ENCODE data around the gene ATP10A.

ATP10A gene

DNA sequence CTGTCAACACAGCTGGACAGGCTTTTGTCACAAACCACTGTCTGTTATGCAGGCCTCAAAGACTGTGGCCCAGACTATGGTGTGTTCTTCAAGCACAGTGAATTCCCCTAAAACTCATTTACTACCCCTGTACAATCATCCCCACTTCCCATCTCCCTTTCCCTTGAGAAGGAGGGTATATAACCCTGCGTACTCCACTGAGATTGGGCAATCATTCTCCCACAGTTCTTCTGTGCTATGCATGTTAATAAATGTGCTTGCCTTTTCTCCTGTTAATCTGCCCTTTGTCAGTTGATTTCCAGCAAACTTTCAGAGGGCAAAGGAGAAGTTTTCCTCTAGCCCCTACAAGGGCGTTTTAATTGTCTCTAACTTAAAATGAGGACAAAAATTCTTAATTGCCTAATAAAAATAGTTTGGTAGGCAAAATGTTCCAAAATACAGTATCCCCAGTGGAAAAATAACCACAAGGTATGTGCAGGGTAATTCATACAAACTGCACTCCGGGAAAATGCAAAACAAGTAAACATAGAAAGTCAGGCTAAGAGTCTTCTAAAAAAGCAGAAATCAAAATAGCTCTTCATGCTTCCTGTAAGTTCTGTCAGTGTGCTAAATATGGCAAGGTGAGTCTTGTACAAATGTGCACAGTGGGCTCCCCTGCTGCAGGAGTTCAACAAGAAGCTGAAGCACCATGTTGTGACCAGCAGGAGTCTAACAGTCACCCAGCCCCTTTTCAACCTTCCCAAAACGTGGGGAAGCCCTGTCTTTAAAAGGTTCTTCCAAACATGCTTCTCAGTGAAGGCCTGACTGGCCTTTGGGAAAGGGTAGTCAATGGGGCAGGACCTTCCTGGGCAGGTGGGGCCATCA is 10.2 kb downstream of the ATP10A start:
- no peak for DNase-seq

DNA sequence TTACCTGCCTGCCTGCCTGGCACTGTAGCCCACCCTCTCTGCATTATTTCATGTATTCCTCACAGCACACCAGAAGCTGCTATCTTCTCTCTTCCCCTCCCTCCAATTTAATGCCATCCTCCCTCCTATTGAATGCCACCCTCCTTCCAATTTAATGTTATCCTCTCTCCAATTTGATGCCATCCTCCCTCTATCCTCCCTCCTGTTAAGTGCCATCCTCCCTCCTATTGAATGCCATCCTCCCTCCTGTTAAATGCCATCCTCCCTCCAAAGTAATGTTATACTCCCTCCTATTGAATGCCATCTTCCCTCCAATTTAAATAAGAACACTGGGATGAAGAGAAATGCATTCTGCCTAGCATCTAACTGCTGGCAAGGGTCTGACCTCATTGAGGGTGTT is 11.1 kb downstream of the ATP10A start:
- no peak for DNase-seq

DNA sequence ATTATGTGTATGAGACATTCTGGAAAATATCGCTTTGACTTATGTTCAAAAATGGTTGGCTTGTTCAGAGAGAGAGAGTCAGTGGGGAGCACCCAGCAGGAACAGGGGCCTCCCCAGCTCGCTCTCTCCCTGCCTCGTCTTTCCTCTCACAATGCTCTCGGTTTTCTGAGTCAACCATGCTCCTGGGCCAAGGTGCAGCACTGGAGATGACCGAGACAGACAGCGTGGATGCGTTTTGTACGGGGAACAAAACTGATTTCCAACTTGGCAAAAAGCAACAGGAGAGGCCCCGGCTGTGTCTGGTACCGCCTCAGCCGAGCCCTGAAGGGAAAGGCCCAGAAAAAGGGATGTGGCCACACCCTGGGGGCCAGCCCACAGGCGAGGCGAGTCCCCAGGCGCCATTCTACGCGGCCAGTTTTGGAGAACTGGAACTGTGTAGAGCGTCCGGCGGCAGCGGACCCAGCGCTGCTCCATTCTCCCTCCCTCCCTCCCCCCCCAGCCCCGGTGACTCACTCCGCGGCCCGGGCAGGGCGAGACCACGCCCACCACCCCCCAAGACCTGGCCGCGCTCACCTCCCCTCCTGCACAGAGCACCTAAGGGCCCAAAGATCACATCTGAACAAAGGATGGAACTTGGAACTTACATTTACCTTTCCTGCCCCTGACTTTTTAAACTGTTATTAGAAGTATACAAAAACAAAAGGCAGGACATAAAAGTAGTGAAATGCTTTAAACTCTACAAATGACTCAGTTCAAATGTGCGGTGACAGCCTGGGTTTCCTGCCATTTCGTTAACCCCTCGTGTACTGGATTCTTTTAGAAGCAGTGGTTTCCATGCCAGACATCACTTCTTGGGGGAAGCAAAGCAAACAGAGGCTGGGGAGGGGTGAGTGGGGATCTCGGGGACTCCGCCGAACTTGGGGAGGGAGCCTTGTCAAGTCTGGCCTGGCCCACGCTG is 12.7 kb downstream of the ATP10A start:
- no peak for DNase-seq

DNA sequence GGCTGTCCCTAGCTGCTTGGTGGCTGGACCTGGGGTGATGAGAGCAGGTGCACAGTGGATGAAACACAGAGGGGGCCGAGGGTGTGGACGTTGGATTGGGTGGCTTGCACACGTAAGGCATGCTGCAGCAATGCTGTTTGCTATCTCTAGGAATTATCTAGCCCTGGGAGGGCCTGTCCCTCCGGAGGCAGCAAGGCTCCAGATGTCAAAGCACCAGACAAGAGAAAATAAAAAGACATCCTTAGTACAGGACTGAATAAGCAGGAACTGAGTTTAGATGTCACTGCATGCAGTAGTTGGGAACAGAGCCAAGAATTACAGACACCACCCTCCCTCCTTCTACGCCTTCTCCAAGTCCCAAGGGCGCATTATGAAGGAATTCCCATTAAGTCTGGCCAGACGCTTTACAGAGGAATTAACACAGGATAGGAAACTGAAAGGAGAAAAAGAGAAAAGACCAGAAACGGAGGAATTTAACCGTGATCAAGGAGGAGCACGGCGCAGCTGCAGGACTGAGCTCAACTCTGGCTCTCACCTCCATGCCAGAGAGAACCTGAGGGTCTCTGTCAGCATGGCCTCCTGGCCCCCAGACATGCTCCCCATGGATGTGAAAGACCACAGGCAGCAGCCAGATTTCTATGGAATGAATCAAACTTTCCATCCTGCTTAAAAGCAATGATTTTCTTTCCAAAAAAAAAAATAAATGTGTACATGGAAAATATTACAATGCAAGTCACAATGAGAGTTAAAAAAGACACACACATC is 13.8 kb downstream of the ATP10A start:
- DNase-seq = no peak

DNA sequence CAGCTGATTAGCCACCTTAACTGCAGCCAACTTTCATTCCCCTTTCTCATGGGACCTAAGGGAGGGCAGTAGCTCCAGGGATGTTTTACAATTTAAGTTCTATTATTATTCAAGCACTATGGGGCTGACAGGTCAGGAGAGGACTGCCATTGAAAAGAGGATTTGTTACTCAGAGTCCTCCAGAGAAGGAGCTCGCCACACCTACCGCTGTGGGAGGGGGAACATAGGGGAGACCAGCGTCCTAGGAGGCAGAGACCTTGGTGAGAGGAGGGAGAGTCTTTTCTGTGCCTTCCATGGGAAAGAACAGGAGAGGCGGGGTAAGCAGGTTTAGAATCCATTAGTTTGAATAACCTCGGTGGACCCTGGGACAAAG is 14.4 kb downstream of the ATP10A start:
- DNase-seq = no peak

DNA sequence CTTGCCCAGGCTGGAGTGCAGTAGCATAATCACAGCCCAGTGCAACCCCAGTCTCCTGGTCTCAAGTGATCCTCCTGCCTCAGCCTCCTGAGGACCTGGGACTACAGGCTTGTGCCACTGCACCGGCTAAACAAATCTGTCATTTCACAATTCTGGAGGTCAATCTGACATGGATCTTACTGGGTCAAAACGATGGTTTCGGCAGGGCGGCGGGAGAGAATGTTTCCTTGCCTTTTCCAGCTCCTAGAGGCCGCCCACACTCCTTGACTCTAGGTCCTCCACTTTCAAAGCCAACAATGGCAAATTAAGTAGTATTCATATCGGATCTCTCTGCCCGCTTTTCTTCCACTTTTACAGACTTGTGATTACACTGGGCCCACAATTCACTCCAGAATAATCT is 14.8 kb downstream of the ATP10A start:
- DNase-seq = no peak

DNA sequence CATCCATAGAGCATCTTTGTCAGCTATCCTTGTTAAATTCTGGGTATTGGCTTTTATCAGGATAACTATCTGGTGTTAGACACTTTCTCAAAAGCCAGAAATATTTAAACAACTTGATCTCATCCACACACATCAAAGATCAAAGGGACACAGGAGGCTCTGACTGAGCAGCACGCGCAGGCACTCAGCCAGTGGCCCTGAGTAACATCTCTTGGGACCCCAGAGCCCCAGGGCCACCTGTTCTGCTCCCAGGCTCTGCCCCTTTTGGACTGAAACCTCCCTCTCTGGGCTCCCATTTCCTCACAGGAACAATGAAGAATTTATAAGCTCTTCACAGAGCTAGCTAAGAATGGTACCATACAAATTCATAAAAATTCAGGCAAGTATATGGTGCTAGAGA is 16.1 kb downstream of the ATP10A start:
- DNase-seq = no peak

DNA sequence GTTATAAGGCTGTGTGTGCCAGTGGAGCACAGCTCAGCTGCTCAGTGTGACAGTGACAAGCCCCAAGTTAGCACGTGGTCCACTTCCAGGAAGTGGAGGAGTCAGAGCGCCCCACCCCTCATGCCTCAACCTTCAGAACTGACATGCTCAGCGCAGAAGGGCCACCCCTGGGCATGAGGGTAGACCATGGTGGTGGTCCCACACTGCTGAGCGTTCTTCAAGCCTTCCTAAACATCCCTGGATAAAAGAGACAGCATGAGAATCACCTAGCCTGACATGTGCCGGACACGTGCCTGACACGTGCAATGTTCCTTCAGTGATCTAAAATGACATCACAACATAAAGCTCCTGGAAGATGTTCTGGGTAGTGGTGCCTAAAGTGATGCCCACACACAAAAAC is 16.8 kb downstream of the ATP10A start:
- DNase-seq = no peak

DNA sequence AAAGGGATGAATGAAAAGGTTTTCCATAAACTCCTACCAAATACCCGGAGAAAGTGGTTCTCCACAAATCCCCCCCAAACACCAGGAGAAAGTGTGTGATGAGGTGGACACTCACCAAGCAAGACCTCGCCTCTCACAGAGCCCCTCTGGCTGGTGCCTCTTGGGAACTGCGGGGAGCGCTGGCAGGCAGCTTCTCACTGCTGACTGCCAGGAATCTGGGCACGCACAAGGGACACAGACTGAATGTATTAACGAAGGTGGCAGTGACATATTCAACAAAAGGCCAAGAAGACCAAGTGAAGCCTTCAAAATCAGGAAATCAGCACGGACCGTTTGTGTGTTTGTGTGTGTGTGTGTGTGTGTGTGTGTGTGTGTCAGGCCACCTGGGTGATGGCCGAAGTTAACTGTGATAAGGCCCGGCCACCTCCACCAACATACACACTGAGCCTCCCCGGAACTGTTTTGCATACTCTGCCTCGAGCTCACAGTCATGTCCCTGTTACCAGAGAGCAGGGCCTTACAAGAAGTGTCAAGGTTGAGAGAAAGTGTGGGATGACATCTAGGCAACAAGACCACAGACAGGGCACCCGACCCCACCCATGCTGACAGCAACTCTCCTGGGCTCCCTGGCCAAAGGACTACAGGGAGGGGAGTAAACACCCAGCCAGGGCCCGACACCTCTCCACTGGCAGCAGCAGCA is 18.0 kb downstream of the ATP10A start:
- no peak for DNase-seq

DNA sequence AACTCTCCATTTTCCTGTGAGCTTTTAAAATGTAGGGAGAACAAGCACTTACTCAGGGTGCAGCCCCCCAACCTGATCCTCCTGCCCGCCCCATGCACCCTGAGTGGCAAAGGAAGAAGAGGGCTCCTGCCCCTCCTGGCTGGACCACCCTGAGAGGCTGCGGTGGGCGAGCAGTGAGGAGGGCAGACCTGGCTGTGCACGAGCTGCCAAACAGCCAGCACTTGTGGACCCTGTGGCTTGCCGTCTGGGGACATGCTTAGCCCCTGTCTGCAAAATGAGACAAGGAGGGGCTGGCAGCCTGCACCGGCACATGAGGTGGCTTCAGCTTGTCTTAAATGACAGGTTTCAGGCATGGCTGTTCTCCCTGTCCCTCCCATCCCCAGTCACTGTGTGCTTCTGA is 18.6 kb downstream of the ATP10A start:
- no peak for DNase-seq

DNA sequence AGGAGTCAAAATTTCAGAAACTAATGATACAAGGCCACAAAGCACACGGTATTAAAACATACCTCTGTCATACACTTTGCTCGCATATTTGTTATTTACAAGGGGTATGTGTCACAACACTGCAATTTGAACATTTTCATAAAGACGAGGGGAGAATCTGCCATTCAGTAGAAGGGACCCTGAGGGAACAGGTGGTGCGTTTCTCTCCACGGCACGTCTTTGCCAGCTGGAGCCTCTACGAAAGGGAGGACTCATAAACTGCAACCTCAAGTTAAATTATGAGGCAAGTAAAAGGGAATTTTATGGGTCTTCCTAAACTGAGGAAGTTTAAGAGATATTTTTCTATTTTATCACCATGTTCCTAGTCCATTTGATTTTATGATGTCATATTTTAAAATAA is 19.1 kb downstream of the ATP10A start:
- no peak for DNase-seq

DNA sequence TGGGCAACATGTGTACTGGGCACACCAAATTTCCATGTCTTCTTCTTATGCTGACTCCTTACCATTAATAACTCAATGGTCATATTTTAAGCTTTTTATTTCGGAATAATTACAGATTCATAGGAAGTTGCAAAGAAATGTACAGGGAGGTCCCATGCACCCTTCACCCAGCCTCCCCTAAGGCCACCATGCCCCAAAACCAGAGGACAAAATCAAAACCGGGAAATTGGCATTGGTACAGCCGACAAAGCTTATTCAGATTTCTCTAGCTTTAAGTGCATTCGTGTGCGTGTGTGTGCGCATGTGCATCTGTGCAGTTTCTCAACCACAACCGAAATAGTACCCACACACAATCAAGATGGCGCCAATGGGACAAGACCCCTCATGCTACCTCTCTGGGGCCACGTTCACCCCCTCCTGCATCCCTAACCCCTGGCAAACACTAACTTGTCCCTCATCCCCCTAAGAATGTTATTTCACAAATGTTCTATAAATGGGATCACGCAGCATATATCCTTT is 23.4 kb downstream of the ATP10A start:
- no peak for DNase-seq

DNA sequence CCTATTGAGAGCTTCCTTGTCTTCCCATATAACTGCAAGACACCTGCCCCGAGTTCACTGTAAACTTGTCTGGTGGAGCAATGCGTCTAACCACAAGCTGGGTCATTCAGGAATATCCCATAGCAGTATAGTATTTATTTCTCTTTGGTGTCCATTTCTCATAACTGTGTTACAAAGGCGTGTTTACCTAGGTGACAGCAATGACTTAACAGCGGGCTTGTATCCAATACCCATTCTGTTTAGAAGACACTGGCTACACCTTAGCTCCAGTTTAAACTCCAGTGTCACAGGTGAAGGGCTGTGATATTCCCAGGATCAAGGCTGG is 24.3 kb downstream of the ATP10A start:
- DNase-seq = no peak

DNA sequence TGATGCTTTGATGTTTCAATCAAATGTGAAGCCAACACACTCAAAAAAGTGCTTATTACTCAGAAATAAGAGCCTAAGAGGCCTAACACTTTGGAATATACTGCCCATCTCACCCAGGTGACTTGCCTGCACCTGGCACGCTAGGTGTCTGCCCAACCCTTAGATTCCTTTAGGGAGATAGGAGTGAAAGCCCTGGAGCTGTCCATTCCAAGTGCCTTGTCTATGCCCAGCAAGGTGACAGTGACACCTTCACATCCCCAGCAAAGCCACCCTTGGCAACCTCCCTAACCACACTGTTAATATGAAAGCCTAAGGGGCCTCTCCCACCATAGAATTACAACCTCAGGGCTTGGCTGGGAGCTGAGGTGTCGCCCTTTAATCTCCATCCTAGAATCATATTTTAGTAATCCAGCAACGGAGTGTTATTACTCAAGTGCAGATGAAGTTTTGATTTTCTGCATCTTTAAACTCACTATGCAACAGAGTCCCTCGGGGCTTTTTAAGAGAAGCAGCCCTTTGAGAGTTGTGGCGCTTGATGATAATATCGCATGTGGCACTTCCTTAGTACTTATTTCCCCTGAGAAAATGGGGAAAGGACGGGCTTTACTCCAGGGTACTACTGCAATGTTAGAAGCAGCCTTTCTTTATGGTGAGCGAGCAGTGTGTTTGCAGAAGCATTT is 24.8 kb downstream of the ATP10A start:
- DNase-seq = no peak

DNA sequence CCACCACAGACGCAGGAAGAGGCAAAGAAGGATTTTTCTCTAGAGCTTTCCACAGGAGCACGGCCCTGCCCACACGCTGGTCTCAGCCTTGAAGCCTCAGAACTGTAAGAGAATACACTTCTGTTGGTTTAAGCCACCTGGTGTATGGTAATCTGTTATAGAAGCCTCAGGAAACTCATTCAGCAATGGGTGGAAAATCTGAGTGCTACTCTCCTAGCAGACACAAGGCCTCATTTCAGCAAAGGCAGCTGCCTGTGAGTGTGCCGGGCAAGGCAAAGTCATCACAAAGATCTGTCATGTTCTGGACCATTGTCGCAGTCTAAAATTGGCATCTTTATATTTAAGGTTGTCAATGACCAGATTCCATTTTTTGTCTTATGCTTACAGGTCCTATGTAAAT is 31.0 kb downstream of the ATP10A start:
- no peak for DNase-seq

DNA sequence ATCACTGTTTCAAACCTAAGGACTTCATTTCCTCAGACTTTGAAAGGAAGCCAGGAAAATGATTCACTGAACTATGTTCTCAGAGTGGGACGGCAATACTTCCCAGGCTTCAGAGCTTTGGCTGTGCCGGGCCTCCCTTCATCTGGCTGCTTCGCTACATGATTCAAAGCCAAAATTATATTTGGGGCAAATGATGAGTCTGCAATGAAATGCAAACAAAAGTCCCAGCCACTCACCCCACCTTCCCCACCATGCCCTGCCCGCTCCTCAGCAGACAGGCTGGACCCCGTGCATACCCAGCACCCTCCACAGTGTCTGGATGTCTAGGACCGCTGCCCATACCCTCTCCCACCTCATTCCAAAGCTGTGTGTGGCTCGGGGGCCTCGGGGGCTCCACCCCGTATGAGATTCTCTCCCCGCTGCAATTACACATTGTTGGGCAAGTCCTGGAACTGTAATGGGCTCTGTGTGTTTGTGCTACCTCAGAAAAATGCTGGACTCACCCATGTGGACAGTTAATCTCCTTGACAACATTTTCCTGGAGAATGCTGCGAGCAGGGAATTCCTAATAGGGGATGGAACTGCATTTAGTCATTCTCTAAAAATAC is 32.2 kb downstream of the ATP10A start:
- DNase-seq = no peak

DNA sequence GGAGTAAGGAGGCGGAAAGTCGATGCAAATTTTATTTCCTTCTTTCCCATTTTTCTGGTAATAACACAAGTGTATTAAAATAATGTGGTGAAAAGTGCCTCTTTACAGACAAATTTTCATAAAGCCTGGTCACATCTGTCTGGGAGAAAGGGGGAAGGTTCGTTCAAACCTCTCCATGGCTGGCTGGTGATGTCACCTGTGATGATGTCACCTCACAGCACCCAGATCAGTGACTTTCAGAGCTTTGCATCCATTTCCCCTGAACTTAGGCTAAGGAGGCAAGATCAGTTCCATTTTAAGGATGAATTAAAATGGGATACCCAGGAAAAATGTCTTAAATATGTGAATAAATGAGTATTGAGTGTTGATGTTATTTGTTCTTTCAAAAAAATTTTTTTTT is 34.1 kb downstream of the ATP10A start:
- no peak for DNase-seq

DNA sequence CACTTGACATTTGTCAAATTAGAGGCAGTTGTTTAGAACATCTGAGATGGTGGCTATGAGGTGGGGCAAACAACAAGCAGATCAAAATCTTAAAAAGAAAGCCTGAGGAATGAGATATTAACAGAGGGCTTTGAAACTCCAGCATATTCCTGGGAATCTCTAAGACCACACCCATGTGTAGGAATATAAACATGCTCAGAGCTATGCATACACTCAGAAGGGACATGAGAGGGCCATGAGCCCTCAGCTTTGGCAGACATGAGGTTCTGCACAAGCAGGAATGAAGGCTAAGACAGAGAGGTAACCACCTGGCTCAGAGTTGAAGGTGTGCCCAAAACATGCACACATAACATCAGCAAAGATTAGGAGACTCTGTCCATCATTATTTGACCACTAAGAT is 37.9 kb downstream of the ATP10A start:
- DNase-seq = no peak

DNA sequence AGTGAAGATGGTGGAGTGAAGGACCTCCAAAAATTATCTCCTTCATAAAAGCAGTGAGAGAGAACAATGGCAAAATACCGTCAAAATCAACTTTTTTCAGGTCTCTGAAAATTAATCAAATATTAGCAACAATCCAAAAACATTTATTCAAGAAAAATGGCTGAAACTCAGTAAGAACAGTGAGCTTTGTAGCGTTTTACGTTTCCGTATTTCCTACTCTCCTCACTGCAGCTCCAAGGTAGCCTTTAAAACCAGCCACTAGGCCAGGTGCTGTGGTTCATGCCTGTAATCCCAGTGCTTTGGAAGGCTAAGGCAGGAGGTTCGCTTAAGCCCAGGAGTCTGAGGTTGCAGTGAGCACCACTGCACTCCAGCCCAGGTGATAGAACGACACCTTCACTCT is 38.5 kb downstream of the ATP10A start:
- DNase-seq = no peak

DNA sequence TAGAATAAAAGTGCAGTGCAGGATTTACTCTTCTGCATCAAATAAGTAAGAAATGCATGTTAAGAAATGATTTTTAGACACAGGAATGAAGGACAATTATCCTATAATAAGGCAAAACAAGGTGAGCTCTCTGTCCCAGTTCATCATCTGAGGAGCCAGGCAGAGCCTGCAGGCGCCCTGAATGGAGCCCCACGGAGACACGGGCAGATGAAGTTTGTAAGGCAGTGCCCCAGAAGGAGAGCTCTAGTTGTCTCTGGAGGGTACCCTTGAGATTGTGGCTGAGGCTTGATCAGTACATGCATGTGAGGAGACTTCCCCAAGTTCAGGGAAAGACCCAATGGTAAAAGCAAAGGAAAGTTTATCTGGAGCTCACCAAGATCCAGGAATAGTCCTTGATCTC is 50.3 kb downstream of the ATP10A start:
- no peak for DNase-seq

DNA sequence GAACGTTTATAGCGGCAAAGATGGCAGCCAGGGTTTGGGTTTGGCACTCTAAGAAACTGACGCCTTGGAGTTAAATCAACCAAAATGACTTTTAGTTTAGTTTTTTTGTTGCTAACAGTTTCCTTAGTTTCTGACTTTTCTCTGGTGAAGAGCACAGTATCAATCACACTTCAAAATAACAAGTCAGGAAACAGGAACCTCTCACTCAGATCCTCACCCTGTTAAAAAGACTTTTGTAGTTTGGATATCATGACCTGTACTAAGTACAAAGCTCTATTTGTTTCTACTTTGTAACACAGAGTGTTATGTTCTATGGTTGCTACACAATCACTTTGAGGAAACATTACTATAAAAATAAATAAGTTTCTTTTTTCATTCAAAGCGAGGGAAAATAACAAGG is 51.1 kb downstream of the ATP10A start:
- DNase-seq = no peak

DNA sequence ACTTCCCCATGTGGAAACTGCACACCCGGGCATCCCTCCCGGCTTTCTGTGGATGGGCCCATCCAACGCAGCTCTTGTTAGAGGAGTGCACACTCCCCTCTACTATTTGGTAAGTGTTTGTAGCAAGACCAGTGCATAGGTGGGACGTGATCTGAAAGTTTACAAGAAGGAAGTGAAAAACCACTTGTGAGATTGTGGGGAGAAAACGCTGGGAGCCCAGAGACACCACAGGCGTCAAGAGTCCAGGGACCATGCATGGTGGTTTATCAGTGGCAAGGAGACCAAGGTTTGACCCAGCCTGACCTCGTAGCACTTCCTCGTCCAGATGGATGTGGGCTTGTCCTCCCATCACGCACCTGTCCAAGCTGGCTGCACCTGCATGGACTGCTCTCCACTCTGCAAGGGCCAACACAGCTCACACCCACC is 51.6 kb downstream of the ATP10A start:
- no peak for DNase-seq
